ENCODE data around the gene AHNAK.

GRCh38 chr11:62433141-62433903 is 113.3 kb downstream of the AHNAK start:
- TF ChIP-seq, protein P1, sequence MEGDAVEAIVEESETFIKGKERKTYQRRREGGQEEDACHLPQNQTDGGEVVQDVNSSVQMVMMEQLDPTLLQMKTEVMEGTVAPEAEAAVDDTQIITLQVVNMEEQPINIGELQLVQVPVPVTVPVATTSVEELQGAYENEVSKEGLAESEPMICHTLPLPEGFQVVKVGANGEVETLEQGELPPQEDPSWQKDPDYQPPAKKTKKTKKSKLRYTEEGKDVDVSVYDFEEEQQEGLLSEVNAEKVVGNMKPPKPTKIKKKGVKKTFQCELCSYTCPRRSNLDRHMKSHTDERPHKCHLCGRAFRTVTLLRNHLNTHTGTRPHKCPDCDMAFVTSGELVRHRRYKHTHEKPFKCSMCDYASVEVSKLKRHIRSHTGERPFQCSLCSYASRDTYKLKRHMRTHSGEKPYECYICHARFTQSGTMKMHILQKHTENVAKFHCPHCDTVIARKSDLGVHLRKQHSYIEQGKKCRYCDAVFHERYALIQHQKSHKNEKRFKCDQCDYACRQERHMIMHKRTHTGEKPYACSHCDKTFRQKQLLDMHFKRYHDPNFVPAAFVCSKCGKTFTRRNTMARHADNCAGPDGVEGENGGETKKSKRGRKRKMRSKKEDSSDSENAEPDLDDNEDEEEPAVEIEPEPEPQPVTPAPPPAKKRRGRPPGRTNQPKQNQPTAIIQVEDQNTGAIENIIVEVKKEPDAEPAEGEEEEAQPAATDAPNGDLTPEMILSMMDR (IDR thresholded peaks at IDR 0.05) = no peak
- no peak for TF ChIP-seq POLR2A (IDR thresholded peaks at IDR 0.05)
